ENCODE results near the gene PDE4D.

Gene PDE4D

GRCh38 chr5:59197911-59198310 is 695.6 kb downstream of the PDE4D start:
- H3K4me3 ChIP-seq (replicated peaks; ENCODE audit: low read depth, low read length), result no peak overlapping the region
- no peaks in the 10 kb centered on the region for H3K36me3 ChIP-seq (ENCODE audit: control insufficient read depth, insufficient read depth, low read length)
- DNase-seq (ENCODE audit: extremely low read depth, insufficient read length), result no peak
- no peaks in the 10 kb centered on the region for H3K27me3 ChIP-seq (replicated peaks; ENCODE audit: control insufficient read depth, insufficient read depth, low read length)
- TF ChIP-seq CTCF (IDR thresholded peaks at IDR 0.05; ENCODE audit: insufficient read depth, low read length, poor library complexity, severe bottlenecking), result no peak

GRCh38 chr5:59193616-59194319 is 699.8 kb downstream of the PDE4D start:
- no peak for TF ChIP-seq CTCF (IDR thresholded peaks at IDR 0.05; ENCODE audit: insufficient read depth, low read length, poor library complexity, severe bottlenecking)
- no peak for DNase-seq (ENCODE audit: extremely low read depth, insufficient read length)
- H3K4me3 ChIP-seq (replicated peaks; ENCODE audit: low read depth, low read length), result no peak overlapping the region
- no peaks in the 10 kb centered on the region; the same call in 1 of the 2 replicates for H3K27me3 ChIP-seq (replicated peaks; ENCODE audit: control insufficient read depth, insufficient read depth, low read length)
- H3K36me3 ChIP-seq (ENCODE audit: control insufficient read depth, insufficient read depth, low read length), result no peaks in the 10 kb centered on the region

GRCh38 chr5:59190746-59191145 is 702.8 kb downstream of the PDE4D start:
- no peak for TF ChIP-seq CTCF (IDR thresholded peaks at IDR 0.05; ENCODE audit: insufficient read depth, low read length, poor library complexity, severe bottlenecking)
- no peaks in the 10 kb centered on the region for H3K36me3 ChIP-seq (ENCODE audit: control insufficient read depth, insufficient read depth, low read length)

GRCh38 chr5:59189472-59190244 is 703.9 kb downstream of the PDE4D start:
- Histone ChIP-seq H3K4me3 (replicated peaks; ENCODE audit: low read depth, low read length) (no peak overlapping the region), H3K27me3 (replicated peaks; ENCODE audit: control insufficient read depth, insufficient read depth, low read length) (no peaks in the 10 kb centered on the region; the same call in 1 of the 2 replicates), H3K36me3 (ENCODE audit: control insufficient read depth, insufficient read depth, low read length) (no peaks in the 10 kb centered on the region)
- no peak for DNase-seq (ENCODE audit: extremely low read depth, insufficient read length)
- no peak for TF ChIP-seq CTCF (IDR thresholded peaks at IDR 0.05; ENCODE audit: insufficient read depth, low read length, poor library complexity, severe bottlenecking)

More at GRCh38 chr5:59190746-59191145, 702.8 kb downstream of the PDE4D start:
- no peak for DNase-seq (ENCODE audit: extremely low read depth, insufficient read length)
- Histone ChIP-seq H3K4me3 (replicated peaks; ENCODE audit: low read depth, low read length) (no peak overlapping the region), H3K27me3 (replicated peaks; ENCODE audit: control insufficient read depth, insufficient read depth, low read length) (no peaks in the 10 kb centered on the region; the same call in 1 of the 2 replicates)

- peak; percentile 55 for TF ChIP-seq CTCF (IDR thresholded peaks at IDR 0.05; ENCODE audit: insufficient read depth, low read length, poor library complexity, severe bottlenecking)
- H3K4me3 ChIP-seq (replicated peaks; ENCODE audit: low read depth, low read length), result no peak overlapping the region
Observed at GRCh38 chr5:59188419-59189225, 704.9 kb downstream of the PDE4D start.

More at GRCh38 chr5:59188419-59189225, 704.9 kb downstream of the PDE4D start:
- no peaks in the 10 kb centered on the region; the same call in 1 of the 2 replicates for H3K27me3 ChIP-seq (replicated peaks; ENCODE audit: control insufficient read depth, insufficient read depth, low read length)
- no peaks in the 10 kb centered on the region for H3K36me3 ChIP-seq (ENCODE audit: control insufficient read depth, insufficient read depth, low read length)
- DNase-seq (ENCODE audit: extremely low read depth, insufficient read length), result peak; percentile 17
